ENCODE measurements around the gene LRRC4B. TPM values are rescaled to one million over a fixed set of nuclear protein-coding genes. Genes with fewer than 3 reads are reported as not detected.

LRRC4B gene
- total RNA-seq, 1 donor from 2014 or later = not detected

DNA sequence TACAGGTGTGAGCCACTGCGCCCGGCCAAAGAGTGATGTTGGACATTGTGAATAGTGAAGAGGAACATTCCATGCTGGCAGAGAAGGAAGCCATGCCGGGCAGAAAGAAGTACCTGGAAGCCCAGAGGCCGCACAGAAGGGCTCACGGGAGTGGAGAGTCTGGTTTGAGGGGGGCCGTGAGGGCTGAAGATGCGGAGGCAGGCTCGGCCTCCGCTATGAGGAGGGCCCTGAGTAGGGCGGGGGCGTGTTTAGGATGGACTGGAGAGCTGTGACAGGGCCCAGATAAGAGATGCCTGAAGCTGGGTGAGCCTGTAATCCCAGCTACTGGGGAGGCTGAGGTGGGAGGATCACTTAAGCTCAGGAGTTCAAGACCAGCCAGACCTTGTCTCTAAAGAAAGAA, 58.9 kb downstream of the LRRC4B start:
- DNase-seq (ENCODE audit: low read depth in 2 of 2) = no peak

- DNase-seq (ENCODE audit: low read depth in 2 of 2) = no peak
Measured at GRCh38 chr19:50508843-50509190, 59.4 kb downstream of the LRRC4B start.

DNA sequence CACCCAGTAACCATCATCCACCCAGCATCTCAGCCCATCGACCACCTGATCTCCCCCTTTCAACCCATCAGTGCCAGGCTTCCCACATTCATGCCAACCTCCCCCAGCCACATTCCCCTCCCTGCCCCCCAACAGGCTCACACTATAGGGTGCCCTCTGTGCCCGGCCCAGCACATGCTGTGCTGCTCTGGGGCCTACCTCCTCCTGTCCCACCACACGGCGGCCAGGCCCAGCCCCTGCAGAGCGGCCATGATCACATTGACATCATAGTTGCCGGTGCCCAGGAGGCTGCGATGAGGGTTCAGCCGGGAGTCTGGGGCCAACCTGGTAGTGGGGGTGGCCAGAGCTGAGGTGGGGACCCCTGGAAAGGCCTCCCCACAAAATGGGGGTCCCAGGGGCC, 60.9 kb downstream of the LRRC4B start:
- no peak for DNase-seq (ENCODE audit: low read depth in 2 of 2)

GRCh38 chr19:50506700-50507099, 61.5 kb downstream of the LRRC4B start:
- DNase-seq (ENCODE audit: low read depth in 2 of 2) = no peak

DNA sequence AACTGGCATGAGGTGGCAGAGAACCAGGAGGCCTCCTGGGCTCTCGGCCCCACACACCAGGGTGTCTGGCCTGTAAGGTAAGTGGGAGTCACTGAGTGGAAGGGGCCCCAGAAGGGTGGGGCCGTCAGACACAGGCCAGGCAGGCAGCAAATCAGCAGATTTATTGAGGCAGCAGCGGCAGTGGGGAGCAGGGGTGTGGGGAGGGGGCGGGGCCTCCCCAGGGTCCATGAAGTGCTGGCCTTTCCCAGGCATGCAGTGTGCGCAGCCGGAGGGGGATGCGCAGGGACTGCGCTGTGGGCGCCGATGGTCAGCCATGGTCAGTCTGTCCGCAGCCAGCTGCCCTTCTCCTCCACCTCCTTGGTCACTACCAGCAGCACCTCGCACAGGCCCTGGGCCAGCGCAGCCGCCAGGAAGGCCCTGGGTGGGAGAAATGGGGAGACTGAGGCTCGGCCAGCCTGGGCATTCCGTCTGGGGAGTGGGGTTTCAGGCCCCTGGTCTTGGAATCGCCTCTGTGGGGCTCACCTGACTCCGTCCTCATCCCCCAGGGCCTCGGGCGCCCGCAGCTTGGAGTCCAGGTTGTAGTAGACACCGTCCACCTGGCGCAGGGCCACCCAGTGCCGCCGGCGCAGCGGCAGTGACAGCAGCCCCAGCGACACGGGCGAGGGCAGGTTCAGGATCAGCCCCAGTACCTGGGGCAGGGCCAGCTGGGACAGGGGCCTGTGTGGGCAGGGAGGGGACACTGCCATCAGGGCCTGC, 62.2 kb downstream of the LRRC4B start:
- no peak for DNase-seq (ENCODE audit: low read depth in 2 of 2)

DNA sequence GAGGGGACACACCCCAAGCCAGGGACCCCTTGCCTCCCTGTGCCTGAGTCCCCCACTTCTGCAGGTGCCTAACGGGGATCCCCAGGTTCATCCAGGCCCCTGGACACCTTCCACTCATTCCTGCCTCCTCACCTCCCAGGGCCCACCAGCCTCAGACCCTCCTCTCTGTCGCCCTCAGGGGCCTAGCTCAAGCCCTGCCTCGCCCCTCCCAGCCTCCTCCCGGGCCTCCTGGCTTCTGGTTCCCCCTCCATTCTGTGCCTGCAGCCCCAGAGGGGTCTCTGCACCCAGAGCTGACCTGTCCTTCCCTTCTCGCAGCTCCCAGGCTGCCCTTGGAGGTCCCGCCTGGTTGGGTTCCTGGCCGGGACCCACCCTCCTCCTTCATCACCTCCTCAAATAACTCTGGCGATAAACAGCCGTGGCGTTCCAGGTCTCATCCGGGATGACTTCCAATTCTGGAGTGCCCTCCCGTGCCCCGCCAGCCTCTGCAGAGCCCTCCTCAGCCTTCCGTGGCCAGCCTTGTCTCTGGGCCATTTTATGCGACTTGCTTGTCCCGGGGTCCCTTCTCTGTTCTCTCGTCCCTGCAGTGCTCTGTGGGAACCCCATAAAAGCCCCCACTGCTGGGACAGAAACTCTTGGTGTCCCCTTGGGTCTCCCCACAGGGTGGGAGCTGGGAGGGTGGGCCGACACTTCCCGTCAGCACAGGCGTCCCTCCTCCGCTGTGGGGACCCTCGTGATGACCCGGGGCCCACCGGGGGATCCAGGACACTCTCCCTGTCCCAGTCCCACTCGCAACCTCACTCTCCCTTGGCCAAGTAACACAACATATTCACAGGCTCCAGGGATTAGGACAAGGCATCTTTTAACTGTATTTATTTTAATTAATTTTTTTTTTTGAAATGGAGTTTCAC, 66.4 kb downstream of the LRRC4B start:
- DNase-seq (ENCODE audit: low read depth in 2 of 2) = no peak

DNA sequence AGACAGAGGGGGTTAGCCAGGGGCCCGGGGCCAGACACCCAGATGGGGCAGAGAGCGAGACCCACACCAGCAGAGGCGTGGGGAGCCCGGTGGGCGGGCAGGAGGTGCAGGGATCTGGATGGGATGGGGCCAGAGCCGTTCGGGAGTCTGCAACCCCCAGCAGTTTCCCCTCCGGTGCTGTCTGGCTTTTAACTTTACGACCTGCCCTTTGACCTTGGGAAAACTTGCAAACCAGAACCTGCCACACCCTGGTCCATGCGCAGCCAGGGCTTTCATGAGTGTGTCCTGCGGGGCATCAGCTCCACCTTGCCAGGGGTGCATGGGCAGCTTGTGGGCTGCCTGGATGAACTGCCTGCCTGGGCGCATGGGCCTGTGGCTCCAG, 67.1 kb downstream of the LRRC4B start:
- no peak for DNase-seq (ENCODE audit: low read depth in 2 of 2)

- no peak for DNase-seq (ENCODE audit: low read depth in 2 of 2)
Measured at GRCh38 chr19:50500753-50501151, 67.5 kb downstream of the LRRC4B start.

DNA sequence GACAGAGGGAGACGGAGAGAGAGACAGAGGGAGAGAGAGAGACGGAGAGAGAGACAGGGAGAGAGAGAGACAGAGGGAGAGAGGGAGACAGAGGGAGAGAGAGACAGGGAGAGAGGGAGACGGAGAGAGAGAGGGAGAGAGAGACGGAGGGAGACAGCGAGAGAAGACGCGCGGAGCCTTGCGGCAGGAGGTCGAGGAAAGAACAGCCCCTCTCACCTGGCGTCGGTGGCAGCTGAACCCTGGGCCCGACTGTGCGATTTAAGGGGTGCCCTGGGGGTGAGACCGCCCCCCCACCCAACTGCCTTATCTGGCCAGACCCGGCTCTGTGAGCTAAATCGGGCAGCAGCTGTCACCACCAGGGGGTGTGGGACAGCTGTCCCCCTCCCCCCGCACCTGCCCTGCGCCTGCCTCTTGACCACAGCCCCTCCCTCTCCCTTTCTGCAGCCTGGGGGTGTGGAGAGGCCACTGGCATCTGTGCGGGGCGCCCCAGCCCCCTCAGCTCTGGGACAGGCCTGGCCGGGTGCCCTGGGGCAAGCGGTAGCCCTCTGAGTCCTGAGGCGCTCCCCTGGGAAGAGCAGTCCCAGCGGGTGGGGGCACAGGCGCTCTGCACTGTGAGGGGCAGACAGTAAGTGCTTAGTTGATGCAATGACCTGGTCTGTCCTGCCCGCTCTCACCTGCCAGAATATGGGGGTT, 68.0 kb downstream of the LRRC4B start:
- no peak for DNase-seq (ENCODE audit: low read depth in 2 of 2)

DNA sequence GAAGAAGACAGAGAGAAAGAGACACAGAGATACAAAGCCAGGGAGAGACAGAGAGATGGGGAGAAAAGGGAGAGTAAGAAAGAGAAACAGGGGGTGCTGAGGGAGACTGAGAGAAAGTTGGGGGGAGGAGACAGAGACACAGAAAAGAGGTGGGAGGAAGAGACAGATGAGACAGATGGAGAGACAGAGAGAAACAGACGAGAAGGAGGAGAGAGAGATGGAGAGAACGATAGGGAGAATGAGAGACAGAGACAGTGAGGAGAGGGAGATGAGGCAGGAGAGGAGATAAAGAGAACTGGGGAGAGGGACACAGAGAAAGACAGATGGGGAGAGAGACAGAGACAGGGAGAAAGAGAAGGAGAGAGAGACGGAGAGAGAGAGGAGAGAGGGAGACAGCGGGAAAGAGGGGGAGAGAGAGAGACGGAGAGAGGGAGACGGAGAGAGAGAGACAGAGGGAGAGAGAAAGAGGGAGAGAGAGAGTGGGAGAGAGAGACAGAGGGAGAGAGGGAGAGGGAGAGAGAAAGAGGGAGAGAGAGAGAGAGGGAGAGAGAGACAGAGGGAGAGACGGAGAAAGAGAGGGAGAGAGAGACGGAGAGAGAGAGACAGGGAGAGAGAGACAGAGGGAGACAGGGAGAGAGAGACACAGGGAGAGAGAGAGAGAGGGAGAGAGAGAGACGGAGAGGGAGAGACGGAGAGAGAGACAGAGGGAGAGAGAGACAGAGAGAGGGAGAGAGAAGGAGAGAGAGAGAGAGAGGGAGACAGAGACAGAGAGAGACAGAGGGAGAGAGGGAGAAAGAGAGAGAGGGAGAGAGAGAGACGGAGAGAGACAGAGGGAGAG, 69.8 kb downstream of the LRRC4B start:
- DNase-seq (ENCODE audit: low read depth in 2 of 2) = no peak

DNA sequence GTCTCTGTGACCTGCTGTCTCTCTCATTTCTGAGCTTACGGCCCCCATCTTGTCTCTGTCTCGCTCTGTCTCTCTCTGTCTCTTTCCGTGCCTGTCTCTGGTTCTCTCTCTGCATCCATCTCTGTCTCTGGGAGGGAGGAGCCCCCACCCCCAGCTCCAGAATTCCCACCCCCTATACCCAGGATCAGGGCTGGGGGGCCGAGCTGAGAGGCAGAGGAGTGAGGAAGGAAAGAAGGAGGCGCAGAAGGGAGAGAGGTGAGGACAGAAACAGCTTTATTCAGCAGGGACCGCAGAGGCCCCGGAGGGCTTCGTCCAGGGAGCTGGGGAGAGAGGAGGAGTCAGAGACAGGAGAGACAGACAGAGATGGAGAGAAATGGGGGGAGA, 71.2 kb downstream of the LRRC4B start:
- no peak for DNase-seq (ENCODE audit: low read depth in 2 of 2)

DNA sequence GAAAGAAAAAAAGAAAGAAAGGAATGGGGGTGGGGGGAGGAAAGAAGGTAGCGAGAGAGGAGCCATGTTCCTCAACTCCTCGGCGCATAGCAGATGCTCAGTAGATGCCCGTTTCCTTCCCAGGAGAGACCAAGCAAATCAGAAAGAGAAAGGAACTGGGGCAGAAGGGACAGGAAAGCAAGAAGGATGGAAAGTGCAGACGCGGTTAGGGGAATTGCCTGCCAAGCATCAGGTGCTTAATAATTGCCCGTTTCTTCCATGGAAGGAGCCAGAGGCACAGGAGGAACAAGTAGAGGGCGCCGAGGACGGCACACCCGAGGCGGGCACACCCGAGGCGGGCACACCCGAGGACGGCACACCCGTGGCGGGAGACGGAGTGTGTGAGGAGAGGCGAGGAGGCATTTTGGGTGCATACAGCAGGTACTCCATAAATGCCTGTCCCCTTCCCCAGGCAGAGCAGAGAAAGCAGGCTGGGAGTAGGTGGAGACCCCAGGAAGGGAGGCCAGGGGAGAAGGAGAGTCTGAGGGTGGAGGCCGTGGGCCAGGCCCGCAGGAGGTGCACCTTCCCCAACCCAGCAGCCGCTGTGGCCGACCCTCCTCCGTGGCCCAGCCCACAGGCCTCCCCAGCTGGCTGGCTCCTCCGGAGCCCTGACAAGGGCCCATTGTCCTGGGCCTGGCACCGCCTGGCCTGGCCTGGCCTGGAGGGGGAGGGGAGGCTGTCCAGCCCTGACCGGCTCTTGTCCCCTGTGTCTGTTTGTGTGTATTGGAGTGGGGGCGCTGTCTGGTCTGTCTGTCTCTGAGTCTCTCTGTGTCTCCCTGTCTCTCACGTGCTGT, 71.8 kb downstream of the LRRC4B start:
- no peak for DNase-seq (ENCODE audit: low read depth in 2 of 2)

DNA sequence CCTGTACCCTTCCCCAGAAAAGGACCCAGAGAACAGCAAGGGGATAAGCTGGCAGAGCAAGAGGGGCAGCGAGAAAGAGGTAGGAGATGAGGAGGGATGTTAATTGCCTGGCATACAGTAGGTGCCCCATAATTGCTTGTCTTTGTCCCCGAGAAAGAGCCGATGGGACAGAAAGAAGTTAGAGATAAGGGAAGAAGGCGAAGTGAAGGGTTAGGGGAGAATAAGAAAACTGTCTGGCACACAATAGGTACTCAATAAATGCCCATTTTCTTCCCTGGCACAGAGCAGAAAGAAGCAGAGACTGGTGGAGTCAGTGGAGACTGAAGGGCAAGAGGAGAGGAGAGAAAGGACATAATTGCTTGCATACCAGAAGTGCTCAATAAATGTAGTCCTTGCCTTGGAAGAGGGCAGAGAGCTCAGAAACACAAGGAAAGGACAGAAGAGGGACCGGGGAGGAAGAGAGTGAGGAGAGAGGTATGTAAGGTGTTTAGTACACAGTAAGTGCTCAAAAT, 73.2 kb downstream of the LRRC4B start:
- DNase-seq (ENCODE audit: low read depth in 2 of 2) = no peak

GRCh38 chr19:50494186-50495019, 73.8 kb downstream of the LRRC4B start:
- DNase-seq (ENCODE audit: low read depth in 2 of 2) = no peak

- DNase-seq (ENCODE audit: low read depth in 2 of 2) = no peak
Measured at GRCh38 chr19:50493171-50493570, 75.1 kb downstream of the LRRC4B start.

DNA sequence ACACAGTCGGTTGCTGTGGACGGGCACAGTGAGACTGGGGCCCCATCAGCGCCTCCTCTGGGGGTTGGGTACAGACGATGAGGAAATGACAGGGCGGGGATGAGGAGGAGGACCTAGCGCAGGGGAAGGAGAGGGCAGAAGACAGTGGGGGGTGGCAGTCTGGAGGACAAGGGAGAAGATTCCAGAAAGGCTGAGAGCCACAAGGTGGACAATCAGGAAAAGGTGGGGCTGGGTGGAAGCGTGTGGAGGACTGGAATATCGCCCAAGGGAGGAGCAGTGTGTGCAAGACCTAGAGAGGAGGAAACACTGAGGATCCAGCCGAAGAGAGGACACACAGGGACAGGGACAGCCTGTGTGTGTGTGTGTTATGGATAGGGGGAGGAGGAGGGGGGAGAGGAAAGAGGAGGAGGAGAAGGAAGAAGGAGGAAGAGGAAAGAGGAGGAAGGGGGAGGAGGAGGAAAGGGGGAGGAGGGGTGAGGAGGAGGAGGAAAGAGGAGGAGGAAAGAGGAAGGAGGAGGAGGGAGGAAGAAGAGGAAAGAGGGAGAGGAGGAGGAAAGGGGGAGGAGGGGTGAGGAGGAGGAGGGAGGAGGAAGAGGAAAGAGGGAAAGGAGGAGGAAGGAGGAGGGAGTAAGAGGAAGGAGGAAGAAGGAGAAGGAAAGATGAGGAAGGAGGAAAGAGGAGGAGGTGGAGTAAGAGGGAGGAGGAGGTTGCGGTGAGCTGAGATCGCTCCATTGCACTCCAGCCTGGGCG, 75.8 kb downstream of the LRRC4B start:
- DNase-seq (ENCODE audit: low read depth in 2 of 2) = no peak

DNA sequence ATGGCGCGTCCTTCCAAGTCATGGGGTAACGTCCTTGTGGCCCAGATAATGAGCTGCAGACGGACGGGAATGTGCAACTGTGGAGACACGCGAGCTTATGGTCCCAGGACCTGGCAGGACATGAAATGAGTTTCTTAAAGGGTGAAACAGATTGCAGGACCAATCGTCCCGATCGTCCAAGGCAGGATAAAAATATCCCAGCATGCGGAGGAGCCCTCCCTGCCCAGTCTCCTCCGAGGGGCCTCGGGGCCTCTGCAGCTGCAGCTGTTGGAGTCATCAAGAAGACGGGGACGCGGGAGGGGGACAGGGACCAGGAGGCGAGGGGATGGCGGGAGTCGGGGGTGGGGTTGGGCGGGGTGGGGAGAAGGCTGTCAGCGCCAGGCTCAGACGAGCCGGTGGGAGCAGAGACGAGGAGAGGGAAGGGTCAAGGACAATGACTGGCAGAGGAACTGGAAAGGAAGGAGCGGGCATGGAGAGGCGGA, 77.2 kb downstream of the LRRC4B start:
- DNase-seq (ENCODE audit: low read depth in 2 of 2) = no peak

- DNase-seq (ENCODE audit: low read depth in 2 of 2) = no peak
Measured at GRCh38 chr19:50490411-50490811, 77.8 kb downstream of the LRRC4B start.
